Prostate gland (tissue), 2 donors: ENCODE data around the gene PDP2.

Experiments
- POLR2A ChIP-seq: fragments of 450-650 bp; IDR thresholded peaks from one replicate; pipeline ENCODE4 v1.6.1; 2016; ENCODE audit warnings: antibody characterized with exemption, mild to moderate bottlenecking
- POLR2AphosphoS5 ChIP-seq: sonication (generic); formaldehyde crosslinking; IDR thresholded peaks from one replicate; pipeline ENCODE4 v1.6.1; 2017; ENCODE audit warnings: antibody characterized with exemption
- TF ChIP-seq, protein P1 (sequence below), 4 experiments: fragments of 200-600 bp in 2 of 4; fragments of 450-650 bp in 2 of 4; sonication (generic) in 2 of 4; IDR thresholded peaks; 1 replicate in 3 of 4; 2 replicates in 1 of 4; pipeline ENCODE4 v1.5.1; 2016 to 2019; ENCODE audit warnings: antibody characterized with exemption in 4 of 4, mild to moderate bottlenecking in 2 of 4, moderate library complexity in 2 of 4

DNA sequence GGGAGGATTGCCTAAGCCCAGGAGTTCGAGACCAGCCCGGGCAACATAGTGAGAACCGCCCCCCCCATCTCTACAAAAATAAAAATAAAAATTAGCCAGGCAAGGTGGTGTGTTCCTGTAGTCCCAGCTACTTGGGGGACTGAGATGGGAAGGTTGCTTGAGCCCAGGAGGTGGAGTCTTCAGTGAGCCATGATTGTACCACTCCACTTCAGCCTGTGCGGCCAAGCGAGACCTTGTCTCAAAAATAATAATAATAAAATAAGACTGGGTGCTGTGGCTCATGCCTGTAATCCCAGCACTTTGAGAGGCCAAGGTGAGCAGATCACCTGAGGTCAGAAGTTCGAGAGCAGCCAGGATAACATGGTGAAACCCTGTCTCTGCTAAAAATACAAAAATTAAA, 11.5 kb downstream of the PDP2 start:
- TF ChIP-seq, protein P1, sequence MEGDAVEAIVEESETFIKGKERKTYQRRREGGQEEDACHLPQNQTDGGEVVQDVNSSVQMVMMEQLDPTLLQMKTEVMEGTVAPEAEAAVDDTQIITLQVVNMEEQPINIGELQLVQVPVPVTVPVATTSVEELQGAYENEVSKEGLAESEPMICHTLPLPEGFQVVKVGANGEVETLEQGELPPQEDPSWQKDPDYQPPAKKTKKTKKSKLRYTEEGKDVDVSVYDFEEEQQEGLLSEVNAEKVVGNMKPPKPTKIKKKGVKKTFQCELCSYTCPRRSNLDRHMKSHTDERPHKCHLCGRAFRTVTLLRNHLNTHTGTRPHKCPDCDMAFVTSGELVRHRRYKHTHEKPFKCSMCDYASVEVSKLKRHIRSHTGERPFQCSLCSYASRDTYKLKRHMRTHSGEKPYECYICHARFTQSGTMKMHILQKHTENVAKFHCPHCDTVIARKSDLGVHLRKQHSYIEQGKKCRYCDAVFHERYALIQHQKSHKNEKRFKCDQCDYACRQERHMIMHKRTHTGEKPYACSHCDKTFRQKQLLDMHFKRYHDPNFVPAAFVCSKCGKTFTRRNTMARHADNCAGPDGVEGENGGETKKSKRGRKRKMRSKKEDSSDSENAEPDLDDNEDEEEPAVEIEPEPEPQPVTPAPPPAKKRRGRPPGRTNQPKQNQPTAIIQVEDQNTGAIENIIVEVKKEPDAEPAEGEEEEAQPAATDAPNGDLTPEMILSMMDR (IDR thresholded peaks at IDR 0.05): no peak
- no peak for TF ChIP-seq POLR2A
- TF ChIP-seq POLR2AphosphoS5: no peak
